ENCODE measurements around the gene BRINP3.

- TF ChIP-seq CTCF (IDR thresholded peaks at IDR 0.05; ENCODE audit: extremely low read depth in 1 of 2, insufficient read depth in 1 of 2, low read depth in 1 of 2, low read length in 2 of 2) (no peak), FOS (IDR thresholded peaks at IDR 0.05; ENCODE audit: borderline replicate concordance, insufficient read depth, low read length) (no peak)
Measured at GRCh38 chr1:190507357-190507756, 29.7 kb upstream of the BRINP3 start.

Data from endothelial cell of umbilical vein (primary cell).